Body of pancreas (tissue), 4 donors: ENCODE data around the gene PRTFDC1.

ENCODE experiments used
- CTCF ChIP-seq, 7 experiments: fragments of 450-650 bp in 4 of 7; fragments of 200-600 bp in 3 of 7; sonication (generic) in 3 of 7; IDR thresholded peaks; one replicate each; pipeline ENCODE4 v1.5.1; 2016 to 2019; ENCODE audit warnings: antibody characterized with exemption in 7 of 7
- POLR2A ChIP-seq, 3 donors: fragments of 450-650 bp; IDR thresholded peaks; one replicate each; pipeline ENCODE4 v1.6.1; 2016; ENCODE audit warnings: antibody characterized with exemption in 3 of 3, mild to moderate bottlenecking in 2 of 3

- TF ChIP-seq POLR2A (IDR thresholded peaks at IDR 0.05), result no peak
- TF ChIP-seq CTCF (IDR thresholded peaks at IDR 0.05), result no peak
Observed at GRCh38 chr10:24869354-24870015, 82.9 kb downstream of the PRTFDC1 start.
